Activated CD8-positive, alpha-beta T cell treated with anti-CD3 and anti-CD28 coated beads, Interleukin-2, amount 10 ng/mL, durations not matched to agents 7 days and 5 days (primary cell): ENCODE measurements around the gene RUSC2. TPM values are rescaled to one million over a fixed set of nuclear protein-coding genes. Genes with fewer than 3 reads are reported as not detected.
"Not testable (repeated sequence)": the region's sequence is repeated elsewhere in the genome, so short reads cannot be mapped to it uniquely, and the experiment has no call there.

Experiments
- ATAC-seq: fragments of 150-1000 bp; cut with Tn5 transposase; one replicate; pipeline ENCODE4 v1.10.0; 2021; ENCODE audit warnings: moderate library complexity
- CTCF ChIA-PET: fragments of 350-600 bp; sonication (Branson Sonifier 250); formaldehyde crosslinking; loops from one replicate; lab custom pipeline; 2021; ENCODE audit warnings: antibody characterized with exemption; lab: Charles Lee
- POLR2A ChIA-PET: fragments of 350-600 bp; sonication (Branson Sonifier 250); formaldehyde crosslinking; loops from one replicate; lab custom pipeline; 2021; ENCODE audit warnings: antibody characterized with exemption; lab: Charles Lee
- DNase-seq: peaks from one replicate; pipeline ENCODE4 v3.0.0-alpha.2; 2020
- H3K27ac Mint-ChIP-seq: one replicate; pipeline ENCODE4 v1.8.0; 2021; ENCODE audit warnings: mild to moderate bottlenecking, mixed read lengths
- H3K27me3 Mint-ChIP-seq: one replicate; pipeline ENCODE4 v1.8.0; 2021; ENCODE audit warnings: low read depth, mixed read lengths
- H3K36me3 Mint-ChIP-seq: one replicate; pipeline ENCODE4 v1.8.0; 2021; ENCODE audit warnings: low read depth, mixed read lengths
- H3K4me1 Mint-ChIP-seq: one replicate; pipeline ENCODE4 v1.8.0; 2021; ENCODE audit warnings: low read depth, mixed read lengths
- H3K4me3 Mint-ChIP-seq: one replicate; pipeline ENCODE4 v1.8.0; 2021; ENCODE audit warnings: mild to moderate bottlenecking, mixed read lengths
- H3K9me3 Mint-ChIP-seq: one replicate; pipeline ENCODE4 v1.8.0; 2022; ENCODE audit warnings: mixed read lengths; ENCODE audit not compliant: insufficient read depth
- total RNA-seq, 2 experiments: library from RNA; stranded (reverse); gene quantifications; one replicate each; pipeline ENCODE4 v1.2.3, GENCODE V29; 2021

The RUSC2 gene
- total RNA-seq: 1 to 10 TPM; 1.9 to 2.3 TPM

- H3K9me3 Mint-ChIP-seq: no peaks in the 10 kb centered on the region
- H3K36me3 Mint-ChIP-seq: no peaks in the 10 kb centered on the region
- peaks cover 24% of the 10 kb centered on the region for H3K27me3 Mint-ChIP-seq
- peak within 1 kb of the TSS; percentile 77 for H3K4me3 Mint-ChIP-seq
- H3K4me1 Mint-ChIP-seq: peaks cover 31% of the 10 kb centered on the region
- DNase-seq: peak; percentile 53
- ATAC-seq: peak; percentile 86
- H3K27ac Mint-ChIP-seq: peak within 1 kb of the TSS; percentile 60
- ChIA-PET POLR2A (no interaction called here), CTCF (interaction anchor here (1.0 kb wide), 1 partner anchor 64 kb away, joined by 7 read pairs; no protein-coding TSS in a partner anchor)
Measured at GRCh38 chr9:35489313-35490154, at the start of gene RUSC2. Gene RUSC2 (plus strand): TSS chr9:35490111. CDS start chr9:35546522, 56,411 bp downstream.

- CTCF ChIA-PET: interaction anchor here (1.2 kb wide), 1 partner anchor 108 kb away, joined by 3 read pairs; no protein-coding TSS in a partner anchor
- ATAC-seq: no peak
- POLR2A ChIA-PET: no interaction called here
Measured at GRCh38 chr9:35446012-35446411, 43.9 kb upstream of the RUSC2 start.

GRCh38 chr9:35448496-35448895 lies 41.4 kb upstream of the RUSC2 start:
- no peaks in the 10 kb centered on the region for H3K36me3 Mint-ChIP-seq
- no peak overlapping the region for H3K27ac Mint-ChIP-seq
- no peaks in the 10 kb centered on the region for H3K9me3 Mint-ChIP-seq
- H3K4me3 Mint-ChIP-seq: no peak overlapping the region
- POLR2A ChIA-PET: interaction anchor here (0.7 kb wide), 1 partner anchor 17 kb away, joined by 3 read pairs; no protein-coding TSS in a partner anchor
- no peaks in the 10 kb centered on the region for H3K4me1 Mint-ChIP-seq
- CTCF ChIA-PET: interaction anchor here (0.9 to 1.1 kb wide), 2 partner anchors 24 to 28 kb away, joined by 3 read pairs; no protein-coding TSS in a partner anchor
- DNase-seq (no peak), ATAC-seq (no peak)
- H3K27me3 Mint-ChIP-seq: peaks cover 25% of the 10 kb centered on the region

More at GRCh38 chr9:35446012-35446411, 43.9 kb upstream of the RUSC2 start:
- Mint-ChIP-seq H3K4me1 (no peaks in the 10 kb centered on the region), H3K27ac (no peak overlapping the region), H3K27me3 (peaks cover 24% of the 10 kb centered on the region), H3K9me3 (no peaks in the 10 kb centered on the region), H3K4me3 (no peak overlapping the region), H3K36me3 (no peaks in the 10 kb centered on the region)
- DNase-seq: no peak

GRCh38 chr9:35452481-35452880 lies 37.4 kb upstream of the RUSC2 start:
- H3K4me1 Mint-ChIP-seq: no peaks in the 10 kb centered on the region
- ChIA-PET POLR2A (no interaction called here), CTCF (no interaction called here)
- no peaks in the 10 kb centered on the region for H3K36me3 Mint-ChIP-seq
- H3K9me3 Mint-ChIP-seq: peaks cover 6% of the 10 kb centered on the region
- DNase-seq: no peak
- ATAC-seq: no peak
- H3K27me3 Mint-ChIP-seq: peaks cover 14% of the 10 kb centered on the region
- no peak overlapping the region for H3K27ac Mint-ChIP-seq
- no peak overlapping the region for H3K4me3 Mint-ChIP-seq

GRCh38 chr9:35453786-35454185 lies 36.1 kb upstream of the RUSC2 start:
- no peaks in the 10 kb centered on the region for H3K36me3 Mint-ChIP-seq
- POLR2A ChIA-PET: no interaction called here
- DNase-seq: no peak

GRCh38 chr9:35464141-35465025 lies 25.5 kb upstream of the RUSC2 start:
- DNase-seq: no peak
- ChIA-PET CTCF (interaction anchor here (1.3 kb wide), 1 partner anchor 12 kb away, joined by 4 read pairs; no protein-coding TSS in a partner anchor), POLR2A (interaction anchor here (1.3 kb wide), 1 partner anchor 16 kb away, joined by 3 read pairs; no protein-coding TSS in a partner anchor)
- peaks cover 18% of the 10 kb centered on the region for H3K9me3 Mint-ChIP-seq
- no peaks in the 10 kb centered on the region for H3K4me1 Mint-ChIP-seq
- H3K4me3 Mint-ChIP-seq: no peak overlapping the region
- ATAC-seq: no peak
- no peak overlapping the region for H3K27ac Mint-ChIP-seq
- no peaks in the 10 kb centered on the region for H3K36me3 Mint-ChIP-seq
- peaks cover 18% of the 10 kb centered on the region for H3K27me3 Mint-ChIP-seq

More at GRCh38 chr9:35453786-35454185, 36.1 kb upstream of the RUSC2 start:
- Mint-ChIP-seq H3K4me3 (no peak overlapping the region), H3K27ac (no peak overlapping the region), H3K4me1 (no peaks in the 10 kb centered on the region), H3K27me3 (peaks cover 16% of the 10 kb centered on the region), H3K9me3 (peaks cover 6% of the 10 kb centered on the region)
- ATAC-seq: no peak
- CTCF ChIA-PET: no interaction called here

GRCh38 chr9:35470340-35470739 lies 19.6 kb upstream of the RUSC2 start:
- ChIA-PET POLR2A (no interaction called here), CTCF (no interaction called here)
- Mint-ChIP-seq H3K36me3 (no peaks in the 10 kb centered on the region), H3K27me3 (peaks cover 33% of the 10 kb centered on the region), H3K4me1 (no peaks in the 10 kb centered on the region), H3K9me3 (no peaks in the 10 kb centered on the region), H3K4me3 (no peak overlapping the region), H3K27ac (no peak overlapping the region)
- no peak for ATAC-seq
- DNase-seq: no peak

- H3K4me1 Mint-ChIP-seq: no peaks in the 10 kb centered on the region
- H3K9me3 Mint-ChIP-seq: no peaks in the 10 kb centered on the region
- no peak overlapping the region for H3K4me3 Mint-ChIP-seq
- DNase-seq (no peak), ATAC-seq (no peak)
- H3K27me3 Mint-ChIP-seq: peaks cover 35% of the 10 kb centered on the region
- POLR2A ChIA-PET: no interaction called here
- CTCF ChIA-PET: interaction anchor here (1.0 kb wide), 1 partner anchor 354 kb away, joined by 3 read pairs; no protein-coding TSS in a partner anchor
- H3K36me3 Mint-ChIP-seq: no peaks in the 10 kb centered on the region
- H3K27ac Mint-ChIP-seq: no peak overlapping the region
Measured at GRCh38 chr9:35470894-35471293, 19.0 kb upstream of the RUSC2 start.

- no peak overlapping the region for H3K4me3 Mint-ChIP-seq
- no peaks in the 10 kb centered on the region for H3K36me3 Mint-ChIP-seq
- ATAC-seq (no peak), DNase-seq (no peak)
- H3K27me3 Mint-ChIP-seq: peaks cover 24% of the 10 kb centered on the region
- H3K9me3 Mint-ChIP-seq: no peaks in the 10 kb centered on the region
- CTCF ChIA-PET: interaction anchor here (0.7 to 2.7 kb wide), 6 partner anchors 12 to 359 kb away, joined by 3 to 20 read pairs (median 4); no protein-coding TSS in a partner anchor
- no peak overlapping the region for H3K27ac Mint-ChIP-seq
- POLR2A ChIA-PET: interaction anchor here (0.6 kb wide), 1 partner anchor 361 kb away, joined by 3 read pairs; no protein-coding TSS in a partner anchor
- H3K4me1 Mint-ChIP-seq: no peaks in the 10 kb centered on the region
Measured at GRCh38 chr9:35476596-35476995, 13.3 kb upstream of the RUSC2 start.

- CTCF ChIA-PET: interaction anchor here (0.8 to 2.7 kb wide), 5 partner anchors 9 to 492 kb away, joined by 3 to 20 read pairs (median 6); no protein-coding TSS in a partner anchor
- H3K27me3 Mint-ChIP-seq: peaks cover 22% of the 10 kb centered on the region
- H3K9me3 Mint-ChIP-seq, H3K4me1 Mint-ChIP-seq, H3K4me3 Mint-ChIP-seq, H3K27ac Mint-ChIP-seq, H3K36me3 Mint-ChIP-seq, POLR2A ChIA-PET: not testable (repeated sequence)
- DNase-seq (peak; percentile 47), ATAC-seq (peak; percentile 84)
Measured at GRCh38 chr9:35477211-35477855, 12.6 kb upstream of the RUSC2 start.

- H3K27ac Mint-ChIP-seq: no peak overlapping the region
- ChIA-PET CTCF (interaction anchor here (1.0 to 3.6 kb wide), 6 partner anchors 8 to 579 kb away, joined by 3 to 11 read pairs (median 6); no protein-coding TSS in a partner anchor), POLR2A (no interaction called here)
- H3K36me3 Mint-ChIP-seq: no peaks in the 10 kb centered on the region
- peaks cover 19% of the 10 kb centered on the region for H3K27me3 Mint-ChIP-seq
- no peaks in the 10 kb centered on the region for H3K4me1 Mint-ChIP-seq
- no peak for DNase-seq
- no peak for ATAC-seq
- no peak overlapping the region for H3K4me3 Mint-ChIP-seq
- no peaks in the 10 kb centered on the region for H3K9me3 Mint-ChIP-seq
Measured at GRCh38 chr9:35478871-35479270, 11.0 kb upstream of the RUSC2 start.
